SK-N-SH (cell line): ENCODE results near the gene CES1.
"Not testable (repeated sequence)": the region's sequence is repeated elsewhere in the genome, so short reads cannot be mapped to it uniquely, and the experiment has no call there.

Experiments used
- CHD2 ChIP-seq: fragments of 150-350 bp; IDR thresholded peaks from 2 replicates; pipeline ENCODE4 v1.6.1; 2018; ENCODE audit warnings: low read length; ENCODE audit not compliant: partially characterized antibody
- CTCF ChIP-seq: fragments of 200-600 bp; sonication (generic); IDR thresholded peaks from 2 replicates; pipeline ENCODE4 v1.6.1; 2017; ENCODE audit warnings: antibody characterized with exemption, mild to moderate bottlenecking, moderate library complexity
- EZH2phosphoT487 ChIP-seq: fragments of 200-600 bp; sonication (generic); IDR thresholded peaks from 2 replicates; pipeline ENCODE4 v1.6.1; 2017; ENCODE audit warnings: low read depth, mixed run types, mild to moderate bottlenecking, antibody characterized with exemption, moderate library complexity, borderline replicate concordance
- IRF3 ChIP-seq: fragments of 150-350 bp; IDR thresholded peaks from 2 replicates; pipeline ENCODE4 v1.6.1; 2016; ENCODE audit warnings: mild to moderate bottlenecking, low read depth, low read length
- JUND ChIP-seq: IDR thresholded peaks from 2 replicates; pipeline ENCODE4 v1.4.0; 2012
- MAX ChIP-seq: IDR thresholded peaks from 2 replicates; pipeline ENCODE4 v1.4.0; 2012; ENCODE audit warnings: low read depth
- MEF2A ChIP-seq: IDR thresholded peaks from 2 replicates; pipeline ENCODE4 v1.4.0; 2012; ENCODE audit warnings: low read depth, borderline replicate concordance
- NRF1 ChIP-seq: IDR thresholded peaks from 2 replicates; pipeline ENCODE4 v1.6.1; 2012; ENCODE audit warnings: low read depth, mild to moderate bottlenecking, low read length
- POLR2AphosphoS5 ChIP-seq: IDR thresholded peaks from 2 replicates; pipeline ENCODE4 v1.6.1; 2012; ENCODE audit warnings: low read depth, low read length
- RCOR1 ChIP-seq: fragments of 150-350 bp; IDR thresholded peaks from 2 replicates; pipeline ENCODE4 v1.6.1; 2017; ENCODE audit warnings: antibody characterized with exemption, low read length
- TCF12 ChIP-seq: IDR thresholded peaks from 2 replicates; pipeline ENCODE4 v1.4.0; 2012
- YY1 ChIP-seq: IDR thresholded peaks from 2 replicates; pipeline ENCODE4 v1.4.0; 2012; ENCODE audit warnings: low read depth, mild to moderate bottlenecking

DNA sequence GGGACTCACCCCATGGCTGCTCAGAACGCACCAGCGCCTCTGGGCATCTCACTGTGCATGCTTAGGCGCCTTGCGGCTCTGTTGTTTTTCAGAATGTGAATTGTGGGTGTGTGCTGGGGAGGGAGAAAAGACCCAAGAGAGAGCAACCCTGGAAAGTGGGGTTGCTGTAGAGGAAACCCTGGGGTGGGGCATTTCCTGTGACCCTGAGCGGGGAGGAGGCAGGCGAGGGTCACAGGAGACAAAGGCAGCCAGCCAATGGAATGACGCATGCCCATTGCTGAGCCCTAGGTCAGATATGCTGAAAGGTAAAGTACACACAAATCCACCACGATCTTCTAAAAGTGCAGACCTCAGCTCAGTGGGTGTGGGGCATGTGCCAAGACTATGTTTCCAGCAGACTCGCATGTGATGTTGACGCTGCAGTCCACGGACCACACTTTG, 39.9 kb downstream of the CES1 start:
- TF ChIP-seq CTCF, MEF2A, CHD2, POLR2AphosphoS5, EZH2phosphoT487, TCF12, YY1, RCOR1, JUND, MAX, NRF1, IRF3: not testable (repeated sequence)
